GM12872 (cell line): ENCODE results near the gene VIT.

ENCODE experiments used
- CTCF ChIP-seq: IDR thresholded peaks from 3 replicates; pipeline ENCODE4 v1.5.1; 2011; ENCODE audit warnings: low read depth, mild to moderate bottlenecking, low read length, moderate library complexity; ENCODE audit not compliant: insufficient read depth

Gene VIT

GRCh38 chr2:36678856-36679255, 17.7 kb upstream of the VIT start:
- TF ChIP-seq CTCF: no peak

- TF ChIP-seq CTCF: no peak
Measured at GRCh38 chr2:36680012-36680411, 16.5 kb upstream of the VIT start.

- no peak for TF ChIP-seq CTCF
Measured at GRCh38 chr2:36682562-36682961, 13.9 kb upstream of the VIT start.

GRCh38 chr2:36683002-36683401, 13.5 kb upstream of the VIT start:
- TF ChIP-seq CTCF: no peak

GRCh38 chr2:36692121-36692520, 4.4 kb upstream of the VIT start:
- no peak for TF ChIP-seq CTCF

GRCh38 chr2:36693825-36694224, 2.7 kb upstream of the VIT start:
- TF ChIP-seq CTCF: no peak

GRCh38 chr2:36695746-36696415, 626 bp upstream of the VIT start:
- TF ChIP-seq CTCF: no peak
